GM23338 (cell line): Measurements from ENCODE around the gene FBXL14.

Source experiments
- CTCF ChIP-seq, 2 experiments: fragments of 200-600 bp in 1 of 2; sonication (generic) in 1 of 2; conservative IDR thresholded peaks; 2 replicates each; pipeline versions ENCODE4 v1.5.1 to v1.6.1; 2016 to 2017; ENCODE audit warnings: antibody characterized with exemption in 2 of 2, low read depth in 2 of 2, mild to moderate bottlenecking in 2 of 2, moderate library complexity in 1 of 2
- EZH2 ChIP-seq: fragments of 200-600 bp; sonication (generic); IDR thresholded peaks from one replicate; pipeline ENCODE4 v1.8.0; 2017; ENCODE audit warnings: antibody characterized with exemption, mild to moderate bottlenecking, low read depth; ENCODE audit not compliant: unreplicated experiment
- POLR2AphosphoS5 ChIP-seq: IDR thresholded peaks from 2 replicates; pipeline ENCODE4 v1.6.1; 2016; ENCODE audit warnings: antibody characterized with exemption, low read depth
- REST ChIP-seq: IDR thresholded peaks from one replicate; pipeline ENCODE4 v1.6.1; 2018; ENCODE audit warnings: antibody characterized with exemption; ENCODE audit not compliant: unreplicated experiment

- TF ChIP-seq CTCF (conservative IDR thresholded peaks at IDR 0.05; ENCODE audit: low read depth in 2 of 2), result no peak
- no peak for TF ChIP-seq POLR2AphosphoS5
- no peak for TF ChIP-seq REST
- TF ChIP-seq EZH2, result peak; percentile 36
These were observed 11.7 kb upstream of the FBXL14 start for GRCh38 chr12:1606021-1606622.
